ENCODE data around the gene CDH4.

The CDH4 gene

GRCh38 chr20:61671559-61671958, 419.5 kb downstream of the CDH4 start:
- no peak for DNase-seq (ENCODE audit: low read depth)

DNA sequence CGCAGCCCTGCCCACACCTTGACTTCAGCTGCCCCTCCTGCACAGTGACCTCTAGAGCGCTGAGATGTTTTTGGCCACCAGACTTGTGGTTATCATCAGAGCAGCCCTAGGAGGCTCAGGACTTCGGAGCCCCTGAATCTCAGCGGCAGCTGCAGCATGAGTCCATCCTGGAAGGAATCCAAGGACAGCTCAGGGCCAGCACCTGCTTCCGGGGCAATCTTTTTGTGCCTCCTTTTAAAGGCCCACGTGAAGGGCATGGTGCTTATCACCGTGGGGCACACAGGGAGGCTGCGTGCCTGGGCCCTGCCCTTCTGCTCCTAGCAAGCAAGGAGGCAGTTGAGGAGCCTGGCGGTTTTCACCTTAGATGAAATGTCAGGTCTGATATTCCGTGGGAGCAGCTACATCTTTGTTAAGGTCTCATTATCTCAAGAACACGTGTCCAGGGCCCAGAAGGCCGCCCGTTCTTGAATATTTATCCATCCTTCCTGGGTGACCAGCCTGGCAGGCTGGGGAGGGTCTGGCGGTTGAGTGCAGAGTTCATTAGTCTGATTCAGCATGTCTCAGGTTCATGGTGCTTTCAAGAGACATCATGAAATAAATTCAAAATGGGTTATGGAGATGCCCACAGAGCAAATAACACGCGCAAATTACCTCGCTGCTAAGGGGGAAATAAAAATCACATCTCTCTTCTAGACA, 421.2 kb downstream of the CDH4 start:
- DNase-seq (ENCODE audit: low read depth): no peak

DNA sequence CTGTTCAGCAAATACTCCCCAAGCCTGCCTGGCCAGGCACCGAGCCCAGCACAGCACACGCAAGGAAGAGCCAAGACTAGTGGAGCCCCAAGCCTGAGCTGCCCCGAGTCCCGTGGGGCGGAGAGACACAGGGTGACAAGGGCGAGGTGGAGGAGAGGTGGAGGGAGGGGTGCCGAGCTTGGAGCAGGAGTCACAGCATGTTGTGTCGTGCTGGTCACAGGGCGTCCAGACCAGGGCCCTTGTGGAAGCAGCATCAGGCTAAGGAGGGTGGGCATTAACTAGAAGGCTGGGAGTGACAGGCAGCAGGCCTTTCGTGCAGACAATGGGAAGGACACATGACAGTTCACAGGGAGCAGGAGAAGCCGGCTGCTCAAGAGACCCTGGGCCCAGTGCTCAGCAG, 422.1 kb downstream of the CDH4 start:
- DNase-seq (ENCODE audit: low read depth): no peak

- no peak for DNase-seq (ENCODE audit: low read depth)
Observed at GRCh38 chr20:61674688-61675087, 422.6 kb downstream of the CDH4 start.

- DNase-seq (ENCODE audit: low read depth): no peak
Observed at GRCh38 chr20:61677928-61678327, 425.9 kb downstream of the CDH4 start.

- DNase-seq (ENCODE audit: low read depth): no peak
Observed at GRCh38 chr20:61678437-61678836, 426.4 kb downstream of the CDH4 start.

GRCh38 chr20:61679473-61679872, 427.4 kb downstream of the CDH4 start:
- DNase-seq (ENCODE audit: low read depth): no peak

- no peak for DNase-seq (ENCODE audit: low read depth)
Observed at GRCh38 chr20:61680096-61680495, 428.0 kb downstream of the CDH4 start.

- no peak for DNase-seq (ENCODE audit: low read depth)
Observed at GRCh38 chr20:61682114-61682995, 430.3 kb downstream of the CDH4 start.

DNA sequence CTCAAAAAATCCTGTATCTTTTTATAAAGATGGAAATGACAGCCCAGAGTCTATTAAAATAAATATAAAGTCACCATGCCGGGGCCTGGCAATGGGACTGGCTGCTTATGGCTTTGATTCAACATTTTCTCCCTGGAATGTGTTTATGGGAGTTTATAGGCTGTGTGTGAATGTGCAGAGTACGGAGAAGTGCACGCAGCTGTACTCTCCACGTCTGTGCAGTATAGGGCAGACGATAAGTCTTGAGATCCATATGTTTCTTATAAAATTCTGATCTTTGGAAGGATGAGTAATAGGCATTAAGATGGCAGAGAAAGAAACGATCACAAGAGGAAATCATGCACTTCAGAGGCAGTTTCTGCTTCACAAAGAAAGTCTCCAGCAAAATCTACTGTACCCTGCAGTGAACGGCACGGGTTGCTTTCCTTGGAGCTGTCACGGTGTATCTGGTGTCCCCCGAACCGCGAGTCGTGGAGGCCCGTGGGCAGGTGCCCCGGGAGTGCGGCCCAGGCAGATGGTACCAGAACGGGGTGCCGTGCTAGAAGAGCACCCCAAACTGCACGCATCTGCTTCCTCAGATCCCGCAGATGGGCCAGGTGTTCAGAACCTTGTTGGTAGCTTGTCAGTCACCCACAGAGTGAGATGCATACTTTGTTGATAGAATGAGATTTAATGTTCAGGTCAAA, 431.1 kb downstream of the CDH4 start:
- no peak for DNase-seq (ENCODE audit: low read depth)

GRCh38 chr20:61683721-61684120, 431.7 kb downstream of the CDH4 start:
- no peak for DNase-seq (ENCODE audit: low read depth)

- DNase-seq (ENCODE audit: low read depth): no peak
Observed at GRCh38 chr20:61684136-61684535, 432.1 kb downstream of the CDH4 start.

DNA sequence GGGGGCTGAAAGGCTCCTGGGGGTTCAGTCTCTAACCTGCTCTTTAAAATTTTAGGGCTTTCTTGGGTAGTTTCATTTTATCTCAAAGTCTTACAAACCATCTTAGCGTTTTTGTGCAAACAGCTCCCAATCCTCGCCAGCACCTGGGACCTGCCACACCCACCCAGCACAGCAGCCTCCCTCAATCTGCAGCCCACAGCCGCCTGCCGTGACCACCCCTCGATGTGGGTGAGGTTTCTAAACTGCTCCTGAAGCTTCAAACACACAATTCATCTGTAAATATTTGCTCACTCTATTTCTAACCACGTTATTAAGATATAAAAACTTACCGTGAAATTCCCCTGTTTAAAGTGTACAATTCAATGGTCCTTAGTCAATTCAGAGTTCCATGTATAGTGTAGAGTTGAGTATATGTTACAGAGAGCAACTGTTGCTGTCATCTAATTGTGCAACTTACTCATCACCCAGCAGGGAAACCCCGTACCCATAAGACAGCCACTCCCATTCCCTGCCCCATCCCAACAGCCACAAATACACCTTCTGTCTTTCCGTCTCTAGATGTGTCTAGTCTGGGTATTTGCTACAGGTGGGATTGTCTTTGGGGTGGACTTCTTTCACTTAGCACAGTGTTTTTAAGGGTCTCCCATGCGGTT, 432.6 kb downstream of the CDH4 start:
- no peak for DNase-seq (ENCODE audit: low read depth)

DNA sequence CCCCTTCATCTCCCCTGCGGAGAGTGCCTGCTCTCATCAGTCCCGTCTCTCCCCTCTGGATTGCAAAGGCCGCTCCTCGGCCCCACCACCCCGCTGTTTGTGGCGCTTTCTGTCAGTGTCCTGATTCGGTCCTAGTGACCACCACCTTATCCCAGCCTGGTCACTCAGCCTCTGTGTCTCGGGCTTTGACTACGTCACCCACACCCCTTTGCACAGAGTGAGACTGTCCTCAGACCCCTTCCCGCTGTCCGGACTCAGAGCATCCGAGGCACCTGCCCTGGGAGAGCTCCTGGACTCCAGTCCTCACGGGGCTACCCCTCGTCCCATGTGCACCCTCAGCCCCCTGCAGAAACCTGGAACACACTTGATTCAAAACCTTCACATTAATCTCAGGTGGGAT, 433.4 kb downstream of the CDH4 start:
- no peak for DNase-seq (ENCODE audit: low read depth)

- no peak for DNase-seq (ENCODE audit: low read depth)
Observed at GRCh38 chr20:61686051-61686936, 434.2 kb downstream of the CDH4 start.

- no peak for DNase-seq (ENCODE audit: low read depth)
Observed at GRCh38 chr20:61688411-61688810, 436.4 kb downstream of the CDH4 start.

DNA sequence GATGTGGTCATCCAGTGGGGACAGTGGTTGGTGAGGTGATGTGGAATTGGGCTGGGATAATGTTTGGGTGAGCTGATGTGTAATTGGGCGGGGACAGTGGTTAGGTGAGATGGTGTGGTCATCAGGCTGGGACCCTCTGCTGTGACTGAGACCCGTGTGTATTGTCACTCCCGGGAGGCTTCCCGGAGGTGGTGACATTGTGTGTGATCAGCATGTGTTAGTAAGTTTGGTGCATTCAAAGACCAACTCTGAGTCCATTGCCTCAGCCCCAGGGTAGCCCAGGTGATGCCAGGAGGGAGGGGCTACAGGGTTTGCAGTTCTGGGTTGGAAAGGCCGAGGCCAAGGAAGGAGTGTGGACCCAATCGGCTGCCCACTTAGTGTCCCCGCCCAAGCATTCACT, 438.1 kb downstream of the CDH4 start:
- no peak for DNase-seq (ENCODE audit: low read depth)

DNA sequence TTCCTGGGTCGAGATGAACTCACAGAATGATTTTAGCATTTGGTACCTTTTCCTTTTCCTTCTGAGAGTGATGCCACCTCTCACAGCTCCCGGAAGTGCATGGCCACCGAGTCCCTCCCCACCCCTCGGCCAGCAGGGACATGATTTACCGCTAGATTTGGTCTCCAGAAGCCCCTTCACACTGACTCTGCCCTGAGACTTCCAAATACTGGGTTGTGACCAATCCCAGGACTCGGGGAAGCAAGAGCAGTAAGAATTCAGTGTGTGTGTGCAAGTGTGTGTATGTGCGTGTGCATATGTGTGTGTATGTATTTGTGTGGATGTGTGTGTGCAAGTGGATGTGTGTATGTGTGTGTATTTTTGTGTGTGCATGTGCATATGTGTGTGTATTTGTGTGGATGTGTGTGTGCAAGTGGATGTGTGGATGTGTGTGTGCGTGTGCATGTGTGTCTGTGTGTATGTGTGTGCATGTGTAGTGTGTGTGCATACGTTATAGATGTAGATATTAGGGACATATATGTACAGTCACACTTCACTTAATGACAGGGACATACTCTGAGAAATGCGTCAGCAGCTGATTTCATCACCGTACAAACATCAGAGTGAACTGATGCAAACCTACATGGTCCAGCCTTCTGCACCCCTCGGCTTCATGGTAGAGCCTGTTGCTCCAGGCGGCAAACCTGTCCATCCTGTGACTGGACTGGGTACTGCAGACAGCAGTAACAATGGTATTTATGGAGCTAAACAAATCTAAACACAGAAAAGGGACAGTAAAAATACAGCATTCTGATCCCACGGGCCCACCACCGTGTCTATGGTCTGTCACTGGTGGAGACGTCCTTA, 439.2 kb downstream of the CDH4 start:
- DNase-seq (ENCODE audit: low read depth): no peak

DNA sequence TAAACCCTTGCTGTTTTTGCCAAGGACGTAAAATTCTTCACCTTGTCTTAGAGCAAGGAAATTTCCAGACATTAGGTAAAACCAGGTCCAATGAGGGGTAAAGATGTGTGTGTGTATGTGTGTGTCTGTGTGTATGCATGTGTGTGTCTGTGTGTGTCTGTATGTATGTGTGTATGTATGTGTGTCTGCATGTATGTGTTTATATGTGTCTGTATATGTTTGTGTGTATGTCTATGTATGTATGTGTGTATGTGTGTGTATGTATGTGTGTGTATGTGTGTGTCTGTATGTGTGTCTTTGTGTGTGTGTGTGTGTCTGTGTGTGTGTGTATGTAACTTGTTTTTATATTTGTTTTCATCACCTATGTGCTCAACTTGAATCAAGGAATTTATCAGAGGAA, 439.9 kb downstream of the CDH4 start:
- no peak for DNase-seq (ENCODE audit: low read depth)

- no peak for DNase-seq (ENCODE audit: low read depth)
Observed at GRCh38 chr20:61692479-61692878, 440.4 kb downstream of the CDH4 start.

Data from iris pigment epithelial cell (primary cell).